AG09319 (cell line): Measurements from ENCODE around the gene DZIP1.

Experiments
- DNase-seq: peaks from one replicate; pipeline ENCODE4 v3.0.0-alpha.2; 2010; ENCODE audit warnings: low read depth; ENCODE audit errors: extremely low read depth
- CTCF ChIP-seq: IDR thresholded peaks from 2 replicates; pipeline ENCODE4 v1.5.1; 2011; ENCODE audit warnings: low read depth, mild to moderate bottlenecking, inconsistent platforms, low read length, moderate library complexity

DZIP1 gene

DNA sequence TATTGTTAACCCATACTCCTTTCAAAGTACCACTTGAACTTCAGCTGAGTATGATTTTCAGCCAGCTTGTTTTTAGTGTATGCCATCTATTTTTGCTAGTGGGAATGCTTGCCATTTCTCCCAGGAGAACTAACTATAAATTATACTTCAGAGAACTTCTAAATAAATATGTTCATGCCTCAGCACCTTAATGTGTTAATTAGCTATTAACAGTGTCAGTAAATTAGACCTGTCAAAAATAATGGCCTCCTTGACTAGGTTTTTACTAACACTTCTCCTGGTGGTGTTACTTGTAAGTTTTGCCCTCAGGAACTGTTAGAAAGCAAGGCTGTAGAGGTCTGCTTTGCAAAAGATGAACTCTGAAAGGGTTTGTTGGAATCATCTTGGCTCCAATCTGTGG lies 87.5 kb downstream of the DZIP1 start:
- DNase-seq, result no peak
- TF ChIP-seq CTCF, result no peak

GRCh38 chr13:95553581-95554385 lies 90.7 kb downstream of the DZIP1 start:
- DNase-seq, result no peak
- TF ChIP-seq CTCF, result no peak

DNA sequence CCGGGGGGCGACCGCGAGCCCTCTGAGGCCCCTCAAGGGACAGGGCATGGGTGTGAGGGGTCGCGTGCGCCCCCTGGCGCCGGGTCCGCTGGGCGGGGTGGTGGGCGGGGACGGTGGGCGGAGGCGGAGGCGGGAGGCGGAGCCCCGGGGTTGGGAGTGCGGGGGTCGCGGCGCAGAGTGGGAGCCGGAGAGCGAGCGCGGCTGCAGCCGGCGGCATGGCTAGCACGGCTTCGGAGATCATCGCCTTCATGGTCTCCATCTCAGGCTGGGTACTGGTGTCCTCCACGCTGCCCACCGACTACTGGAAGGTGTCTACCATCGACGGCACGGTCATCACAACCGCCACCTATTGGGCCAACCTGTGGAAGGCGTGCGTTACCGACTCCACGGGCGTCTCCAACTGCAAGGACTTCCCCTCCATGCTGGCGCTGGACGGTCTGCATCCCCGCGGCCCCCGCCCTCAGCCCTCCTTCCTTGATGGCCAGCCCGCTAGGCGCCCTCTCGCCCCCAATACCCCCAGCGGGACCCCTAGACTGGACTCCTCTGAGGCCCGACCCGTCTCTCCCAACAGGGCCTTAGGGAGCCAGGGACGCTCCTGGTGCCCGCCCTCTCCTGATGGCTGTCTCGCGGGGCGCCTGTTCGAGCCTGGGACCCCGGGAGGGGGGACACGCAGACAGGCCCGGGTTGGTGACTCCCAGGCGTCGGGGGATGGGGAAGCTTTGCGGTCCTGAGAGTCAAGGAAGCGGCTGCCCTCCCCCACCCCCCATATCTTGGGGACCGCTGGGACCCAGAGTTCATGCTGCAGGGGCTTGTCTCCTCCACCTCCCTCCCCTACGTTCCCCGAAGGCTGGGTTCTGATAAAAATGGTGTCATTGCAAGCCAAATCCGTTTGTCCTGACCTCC lies 91.7 kb downstream of the DZIP1 start, which contains the start of gene CLDN10:
TSS of gene CLDN10 (plus strand) at position 182 of the 903 bp plus-strand sequence. CDS start at position 216, 34 bp downstream.
- no peak for DNase-seq
- TF ChIP-seq CTCF, result no peak

GRCh38 chr13:95552208-95552538 lies 92.3 kb downstream of the DZIP1 start:
- no peak for DNase-seq
- TF ChIP-seq CTCF, result no peak

GRCh38 chr13:95547531-95548167 lies 96.9 kb downstream of the DZIP1 start:
- no peak for TF ChIP-seq CTCF
- DNase-seq, result no peak

GRCh38 chr13:95546919-95547318 lies 97.6 kb downstream of the DZIP1 start:
- no peak for DNase-seq

More at GRCh38 chr13:95546919-95547318, 97.6 kb downstream of the DZIP1 start:
- no peak for TF ChIP-seq CTCF
